RKO (cell line): Measurements from ENCODE around the gene PLEKHG1.

ENCODE experiments used
- DNase-seq: peaks from one replicate; pipeline ENCODE4 v3.0.0-alpha.2; 2016; ENCODE audit warnings: low spot score

PLEKHG1 gene

DNA sequence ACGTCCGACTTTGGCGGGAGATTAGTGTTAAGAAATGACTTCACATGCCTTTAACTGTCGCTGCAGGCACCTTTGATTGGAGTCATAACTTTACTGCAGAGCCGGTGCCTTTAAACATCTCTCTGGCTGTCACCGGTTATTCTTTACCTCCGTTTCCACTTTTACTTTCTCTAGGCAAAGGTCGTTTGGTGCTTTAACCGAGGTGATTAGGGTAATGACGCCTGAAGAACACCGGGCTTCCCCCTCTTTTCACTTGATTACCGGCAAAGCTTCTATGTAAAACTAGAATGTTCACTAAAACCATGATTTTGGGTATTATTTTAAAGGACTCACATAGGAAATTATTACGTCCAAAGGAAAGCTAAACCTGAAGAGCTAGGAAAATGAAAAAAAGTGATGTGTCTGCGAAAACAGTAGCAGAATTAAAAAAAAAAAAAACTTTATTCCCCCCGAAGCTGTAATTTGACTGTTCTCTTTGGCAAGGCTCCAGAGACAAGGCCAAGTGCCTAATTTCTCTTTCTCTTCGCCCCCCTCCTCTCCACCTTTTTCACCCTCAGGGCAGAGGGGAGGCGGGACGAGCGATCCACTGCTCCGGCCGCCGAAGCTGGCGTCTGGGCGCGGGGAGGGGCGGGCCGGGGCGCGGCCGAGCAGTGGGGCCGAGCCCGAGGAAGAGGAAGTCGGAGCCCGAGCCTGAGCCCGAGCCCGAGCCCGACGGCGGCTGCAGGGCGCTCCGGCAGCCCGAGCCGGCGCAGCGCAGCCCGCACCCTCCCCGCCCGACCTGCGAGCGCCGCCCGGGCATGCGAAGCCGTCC, at the start of gene PLEKHG1:
TSS of gene PLEKHG1 (plus strand) at position 687 of the 811 bp plus-strand sequence. CDS start 133,797 bp downstream, outside the sequence.
- no peak for DNase-seq

DNA sequence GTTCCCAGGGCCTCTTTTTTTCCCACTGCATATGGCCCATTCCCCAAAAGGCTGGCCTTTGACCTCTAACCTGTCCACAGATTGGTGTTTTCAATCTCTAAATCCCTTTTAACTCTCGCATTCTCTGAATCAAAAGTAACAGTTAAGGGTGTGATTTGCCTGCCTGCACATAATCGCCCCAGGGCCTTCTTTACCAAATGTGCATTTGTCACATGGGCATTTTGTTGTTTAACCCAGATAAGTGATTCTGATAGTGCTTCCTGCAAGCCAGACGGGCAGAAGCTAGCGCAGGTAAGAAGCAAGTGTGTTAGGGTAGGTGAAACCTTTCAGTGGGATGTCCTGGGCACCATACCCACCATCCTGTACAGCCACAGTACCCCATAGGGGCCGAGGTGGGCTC, 49.4 kb upstream of the PLEKHG1 start:
- no peak for DNase-seq

DNA sequence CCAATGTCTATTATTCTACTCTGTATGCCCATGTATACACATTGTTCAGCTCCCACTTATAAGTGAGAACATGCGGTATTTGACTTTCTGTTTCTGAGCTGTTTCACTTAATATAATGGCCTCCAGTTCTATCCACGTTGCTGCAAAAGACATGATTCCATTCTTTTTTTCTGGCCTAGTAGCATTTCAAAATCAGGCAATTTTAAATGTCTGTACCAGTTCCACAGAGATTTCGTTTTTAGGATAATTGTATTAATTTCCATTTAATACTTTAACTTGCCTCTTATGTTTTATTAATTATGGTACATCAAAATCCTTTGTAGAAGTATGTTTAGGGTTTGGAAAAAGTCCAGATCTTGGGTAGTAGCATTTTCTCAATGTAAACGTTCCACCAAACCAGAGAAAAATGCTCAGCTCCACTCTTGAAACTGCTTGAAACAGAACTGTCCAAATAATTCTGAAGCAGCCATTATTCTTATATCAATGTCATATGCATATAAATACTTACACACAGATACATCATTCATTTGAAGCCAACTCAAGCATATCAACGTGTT, 42.6 kb upstream of the PLEKHG1 start:
- no peak for DNase-seq

DNA sequence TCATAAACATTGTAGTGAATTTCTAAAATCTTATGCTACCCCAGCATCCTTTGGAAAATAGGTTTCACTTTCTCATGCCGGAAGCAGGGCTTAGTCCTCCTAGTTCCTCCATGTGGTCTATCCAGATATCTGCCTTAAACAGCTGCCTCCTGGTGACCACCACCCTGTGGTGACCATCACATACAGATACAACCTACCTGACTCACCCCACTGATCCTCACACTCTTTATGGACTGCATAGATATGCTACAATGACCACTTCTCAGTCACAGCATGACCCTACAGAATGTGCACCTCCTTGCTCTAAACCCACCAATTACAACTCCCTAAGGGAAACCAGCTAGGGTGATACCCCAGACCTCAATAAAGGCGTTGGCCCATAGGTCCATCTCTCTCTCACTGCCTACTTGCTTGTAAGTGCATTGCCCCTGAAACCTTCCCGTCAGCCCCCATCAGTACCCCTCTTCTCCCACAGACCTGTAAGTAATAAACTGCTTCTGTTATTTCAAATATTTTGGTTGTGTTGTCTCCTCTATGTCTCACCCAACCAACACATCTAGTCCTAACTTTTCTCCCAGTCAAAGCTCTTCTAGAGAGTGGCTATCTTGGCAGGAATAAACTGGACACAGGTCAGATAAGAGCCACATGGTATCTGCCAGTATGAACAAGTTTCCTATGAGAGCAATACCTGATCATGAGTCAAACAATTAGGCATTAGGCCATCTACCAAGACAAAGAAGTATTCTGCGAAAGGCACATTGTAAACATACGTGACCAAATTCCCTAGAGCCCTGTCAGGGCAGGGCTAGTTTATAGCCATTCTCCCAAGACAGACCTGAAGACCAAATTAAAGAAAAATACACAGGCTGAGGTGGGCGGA, 39.4 kb upstream of the PLEKHG1 start:
- no peak for DNase-seq

- no peak for DNase-seq
Observed at GRCh38 chr6:150560884-150561219, 38.8 kb upstream of the PLEKHG1 start.

GRCh38 chr6:150565945-150566344, 33.7 kb upstream of the PLEKHG1 start:
- no peak for DNase-seq

GRCh38 chr6:150566486-150566885, 33.2 kb upstream of the PLEKHG1 start:
- DNase-seq, result no peak

- DNase-seq, result no peak
Observed at GRCh38 chr6:150567380-150567779, 32.3 kb upstream of the PLEKHG1 start.

DNA sequence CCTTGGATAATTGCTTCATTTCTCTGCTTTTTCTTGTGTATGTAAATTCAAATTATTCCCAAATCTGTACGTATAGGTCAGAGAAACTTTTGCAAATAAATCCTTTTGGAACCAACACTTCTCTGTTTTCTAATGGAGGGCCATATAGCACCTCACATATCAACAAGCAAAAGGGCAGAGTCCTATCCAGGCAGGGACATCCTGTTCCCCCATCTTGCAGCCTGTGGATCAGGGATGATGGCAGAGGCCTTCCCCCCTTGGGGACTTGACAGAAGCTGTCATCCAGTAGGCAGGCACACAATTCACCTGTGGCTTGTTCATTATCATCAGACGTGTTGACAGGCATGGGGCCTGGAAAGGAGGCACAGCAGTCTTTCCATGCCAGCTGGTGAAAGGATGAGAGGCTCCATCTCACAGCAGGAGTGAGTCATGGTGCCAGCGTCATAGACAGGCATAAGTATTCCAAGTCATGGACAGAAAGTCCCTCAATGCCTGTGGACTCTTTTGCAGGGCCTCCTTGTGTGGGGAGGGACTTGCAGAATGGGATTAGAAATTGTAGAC, 31.8 kb upstream of the PLEKHG1 start:
- peak; percentile 31 for DNase-seq

DNA sequence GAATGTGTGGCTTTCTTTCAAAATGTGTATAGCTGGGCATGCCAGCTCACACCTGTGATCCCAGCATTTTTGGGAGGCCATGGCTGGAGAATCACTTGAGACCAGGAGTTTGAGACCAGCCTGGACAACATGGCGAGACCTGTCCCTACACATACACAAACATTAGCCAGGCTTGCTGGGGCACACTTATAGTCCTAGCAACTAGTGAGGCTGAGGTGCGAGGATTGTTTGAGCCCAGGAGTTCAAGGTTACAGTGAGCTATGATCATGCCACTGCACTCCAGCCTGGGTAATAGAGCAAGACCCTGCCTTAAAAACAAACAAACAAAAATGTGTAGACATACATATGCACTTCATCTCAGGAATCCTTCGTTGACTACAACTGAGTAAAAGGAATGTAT, 31.1 kb upstream of the PLEKHG1 start:
- no peak for DNase-seq

DNA sequence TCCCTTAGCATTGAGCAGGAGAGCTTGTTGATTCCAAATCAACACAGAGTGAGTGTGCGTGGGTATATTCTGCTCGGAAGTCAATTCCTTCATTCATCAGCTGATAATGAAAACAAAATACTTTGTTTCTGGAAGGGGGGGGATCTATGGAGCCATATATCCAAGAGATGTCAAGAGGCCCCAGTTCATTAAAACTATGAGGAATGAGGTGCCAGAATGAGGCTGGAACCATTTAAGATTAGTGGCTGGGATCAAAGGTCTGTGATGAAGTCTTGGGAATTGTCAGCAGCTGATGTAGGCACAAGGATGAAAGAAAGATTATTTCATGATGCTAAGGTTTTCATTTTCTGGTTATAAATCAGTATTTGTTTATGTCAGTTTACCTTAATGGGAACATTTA, 30.5 kb upstream of the PLEKHG1 start:
- no peak for DNase-seq

- no peak for DNase-seq
Observed at GRCh38 chr6:150573041-150573681, 26.5 kb upstream of the PLEKHG1 start.

- no peak for DNase-seq
Observed at GRCh38 chr6:150575836-150576235, 23.8 kb upstream of the PLEKHG1 start.

DNA sequence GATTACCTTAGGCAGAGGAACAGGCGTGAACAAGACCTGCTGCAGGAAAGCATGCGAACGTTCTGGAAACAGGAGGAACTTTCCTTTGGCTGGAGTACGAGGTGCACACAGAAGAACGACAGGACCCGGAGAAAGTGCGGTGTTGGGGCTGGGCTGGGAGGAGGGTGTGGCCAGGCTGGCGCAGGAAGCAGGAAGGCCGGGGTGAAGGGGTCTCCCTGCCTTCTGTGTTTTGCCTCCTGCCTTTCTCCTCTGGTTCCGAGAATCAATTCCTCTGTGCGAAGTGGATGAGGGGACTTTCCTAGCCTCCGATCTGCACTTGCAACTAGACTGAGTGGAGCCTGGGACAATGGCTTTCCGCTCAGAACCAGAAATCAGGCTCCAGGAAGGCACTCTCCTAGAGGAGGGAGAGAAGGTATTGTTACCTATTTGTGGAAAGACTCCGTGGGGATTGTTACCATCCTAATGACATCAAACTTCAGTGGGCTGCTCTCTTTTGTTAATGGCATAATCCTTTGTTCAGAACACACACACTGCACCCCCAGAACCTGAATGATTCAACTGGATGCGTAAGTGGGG, 22.9 kb upstream of the PLEKHG1 start:
- DNase-seq, result no peak

- no peak for DNase-seq
Observed at GRCh38 chr6:150579611-150580010, 20.1 kb upstream of the PLEKHG1 start.

DNA sequence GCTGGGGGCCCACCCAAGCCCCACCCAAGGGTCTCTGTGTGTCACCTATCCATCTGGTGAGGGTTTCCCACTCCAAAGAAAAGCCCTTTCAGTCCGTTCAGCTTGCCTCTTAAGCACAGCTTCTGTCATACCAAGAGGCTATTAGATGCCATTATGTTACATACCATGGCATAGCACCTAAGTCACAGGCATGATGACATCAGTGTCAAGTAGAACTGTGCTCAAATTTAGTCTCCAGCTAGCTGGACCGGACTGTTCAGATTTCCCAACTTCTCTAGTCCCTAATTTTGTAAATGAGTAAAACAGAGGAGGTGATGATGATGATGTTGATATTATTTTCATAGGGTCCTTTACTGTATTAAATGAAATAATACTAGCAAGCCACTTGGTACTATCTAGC, 19.2 kb upstream of the PLEKHG1 start:
- no peak for DNase-seq

- DNase-seq, result no peak
Observed at GRCh38 chr6:150584065-150584464, 15.6 kb upstream of the PLEKHG1 start.

DNA sequence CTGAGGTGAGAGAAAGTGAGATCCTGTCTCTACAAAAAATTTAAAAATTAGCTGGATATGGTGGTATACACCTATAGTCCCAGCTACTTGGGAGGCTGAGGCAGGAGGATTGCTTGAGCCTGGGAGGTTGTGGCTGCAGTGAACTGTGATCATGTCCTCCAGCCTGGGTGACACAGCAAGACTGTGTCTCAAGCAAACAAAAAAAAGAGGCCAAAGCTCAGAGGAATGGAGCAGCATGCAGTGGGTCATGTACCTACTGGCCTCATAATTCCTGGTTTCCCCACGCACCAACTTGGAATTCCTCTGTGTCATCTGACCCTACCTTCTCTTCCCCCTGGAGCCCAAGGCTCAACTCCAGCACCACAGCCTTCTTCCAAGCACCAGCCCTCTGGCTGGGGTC, 15.1 kb upstream of the PLEKHG1 start:
- no peak for DNase-seq

DNA sequence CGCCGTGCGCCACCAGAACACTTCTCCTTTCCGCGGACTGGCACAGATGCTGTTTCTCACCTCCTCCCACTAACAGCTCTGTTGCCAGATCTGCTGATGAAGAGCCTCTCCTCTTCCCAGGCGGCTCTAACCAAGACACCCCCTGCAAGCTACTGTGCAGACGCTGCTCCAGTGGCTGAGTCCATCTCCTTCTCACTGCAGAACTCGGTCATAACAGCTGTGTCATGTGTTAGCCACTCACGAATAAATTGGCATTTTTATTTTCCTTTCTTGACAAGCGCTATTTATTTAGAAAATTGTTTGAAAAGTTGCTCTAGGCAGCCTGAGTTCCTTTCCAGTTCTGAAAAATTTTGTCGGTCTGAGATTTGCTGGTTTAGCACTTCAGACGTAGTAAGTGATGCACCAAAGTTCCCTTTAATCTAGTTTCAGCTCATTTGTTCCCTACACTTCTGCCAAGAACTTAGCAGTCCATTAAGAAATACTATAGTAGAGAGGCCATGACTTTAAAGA, 12.8 kb upstream of the PLEKHG1 start:
- no peak for DNase-seq

DNA sequence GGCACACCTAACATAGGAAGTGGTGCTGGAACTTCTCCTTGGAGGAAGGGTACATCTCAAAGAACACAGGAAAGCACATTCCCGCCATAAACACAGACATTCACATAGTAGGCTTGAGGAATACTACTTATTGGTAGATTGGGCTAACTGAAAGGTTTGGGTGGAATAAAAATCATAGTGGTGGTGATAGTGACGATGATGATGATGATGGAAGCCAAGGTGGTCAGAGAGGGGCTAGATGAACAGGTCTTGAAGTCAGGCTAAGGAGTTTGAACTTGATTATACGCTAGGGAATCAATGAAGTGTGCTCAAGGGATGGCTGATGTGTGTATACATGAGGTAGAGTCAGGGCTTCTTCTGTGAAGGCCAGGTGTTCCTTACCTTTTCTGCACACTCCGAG, 12.0 kb upstream of the PLEKHG1 start:
- no peak for DNase-seq

DNA sequence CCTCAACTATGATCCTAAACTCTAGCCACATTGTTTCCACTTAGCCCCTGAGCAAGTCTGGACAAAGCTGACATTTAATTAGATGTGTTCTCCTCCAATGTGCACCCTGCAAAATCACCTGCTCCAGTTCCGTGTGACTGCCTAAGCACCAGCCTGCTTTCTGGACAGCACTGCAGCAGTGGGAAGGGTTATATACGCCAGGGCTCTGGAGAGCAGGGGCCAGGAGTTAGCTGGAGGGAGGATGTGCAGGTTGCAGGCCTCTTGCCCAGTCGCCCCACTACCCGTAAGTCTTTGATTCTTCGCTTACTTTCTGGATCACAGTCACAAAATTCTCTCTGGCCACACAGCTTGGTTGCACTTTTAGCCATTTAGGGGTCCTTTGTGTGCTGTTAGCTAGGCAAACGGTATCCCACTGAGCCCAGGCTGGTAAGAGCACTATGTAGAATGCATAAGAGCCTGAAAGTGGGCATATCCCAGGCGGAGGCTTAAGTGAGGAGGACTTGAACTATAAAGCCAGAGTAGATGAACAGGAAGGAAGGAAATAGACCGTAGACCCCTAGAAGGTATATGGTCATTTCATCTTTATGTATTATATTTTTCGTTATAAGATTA, 10.7 kb upstream of the PLEKHG1 start:
- DNase-seq, result no peak
